MM.1S (cell line): ENCODE measurements around the gene RAB11B.

Experiments
- CTCF ChIP-seq: fragments of 300-600 bp; sonication (generic); IDR thresholded peaks from 2 replicates; pipeline ENCODE4 v1.5.1; 2016; ENCODE audit warnings: antibody characterized with exemption, low read length, mixed read lengths
- EZH2 ChIP-seq: fragments of 300-600 bp; sonication (generic); optimal IDR thresholded peaks from 2 replicates; pipeline ENCODE3; 2017; ENCODE audit warnings: low read depth, mild to moderate bottlenecking, antibody characterized with exemption, low read length, mixed read lengths

- TF ChIP-seq EZH2 (no peak), CTCF (no peak)
Measured at GRCh38 chr19:8377598-8377997, 12.6 kb upstream of the RAB11B start.
